IgD-negative memory B cell (primary cell): Measurements from ENCODE around the gene SPRN. TPM values are rescaled to one million over a fixed set of nuclear protein-coding genes. Genes with fewer than 3 reads are reported as not detected.
A peak's percentile ranks its signal among the peaks of the same experiment; 100 is the strongest.
"Not testable (repeated sequence)": the region's sequence is repeated elsewhere in the genome, so short reads cannot be mapped to it uniquely, and the experiment has no call there.

Experiments used
- H3K27ac Mint-ChIP-seq, 3 donors: one replicate each; pipeline ENCODE4 v1.8.0; 2020 to 2022; ENCODE audit warnings: mild to moderate bottlenecking in 3 of 3, mixed read lengths in 3 of 3, moderate library complexity in 1 of 3
- H3K27me3 Mint-ChIP-seq: one replicate; pipeline ENCODE4 v1.8.0; 2021; ENCODE audit warnings: mixed read lengths
- H3K36me3 Mint-ChIP-seq: one replicate; pipeline ENCODE4 v1.8.0; 2020; ENCODE audit warnings: mild to moderate bottlenecking, mixed read lengths
- H3K4me1 Mint-ChIP-seq, 3 donors: one replicate each; pipeline ENCODE4 v1.8.0; 2020 to 2022; ENCODE audit warnings: mixed read lengths in 3 of 3, mild to moderate bottlenecking in 1 of 3
- H3K4me3 Mint-ChIP-seq, 4 donors: one replicate each; pipeline ENCODE4 v1.8.0; 2020 to 2022; ENCODE audit warnings: mild to moderate bottlenecking in 4 of 4, mixed read lengths in 4 of 4, moderate library complexity in 3 of 4
- H3K9me3 Mint-ChIP-seq, 3 donors: one replicate each; pipeline ENCODE4 v1.8.0; 2020 to 2021; ENCODE audit warnings: mixed read lengths in 3 of 3, mild to moderate bottlenecking in 1 of 3
- polyA plus RNA-seq: library from polyadenylated mRNA; unstranded; fragments of 300-500 nt; fragmentation: Illumina TruSeq; gene quantifications from one replicate; pipeline ENCODE4 v1.2.3, GENCODE V29; 2021

SPRN gene
- polyA plus RNA-seq, 1 donor from 2014 or later, result 0.40 TPM

DNA sequence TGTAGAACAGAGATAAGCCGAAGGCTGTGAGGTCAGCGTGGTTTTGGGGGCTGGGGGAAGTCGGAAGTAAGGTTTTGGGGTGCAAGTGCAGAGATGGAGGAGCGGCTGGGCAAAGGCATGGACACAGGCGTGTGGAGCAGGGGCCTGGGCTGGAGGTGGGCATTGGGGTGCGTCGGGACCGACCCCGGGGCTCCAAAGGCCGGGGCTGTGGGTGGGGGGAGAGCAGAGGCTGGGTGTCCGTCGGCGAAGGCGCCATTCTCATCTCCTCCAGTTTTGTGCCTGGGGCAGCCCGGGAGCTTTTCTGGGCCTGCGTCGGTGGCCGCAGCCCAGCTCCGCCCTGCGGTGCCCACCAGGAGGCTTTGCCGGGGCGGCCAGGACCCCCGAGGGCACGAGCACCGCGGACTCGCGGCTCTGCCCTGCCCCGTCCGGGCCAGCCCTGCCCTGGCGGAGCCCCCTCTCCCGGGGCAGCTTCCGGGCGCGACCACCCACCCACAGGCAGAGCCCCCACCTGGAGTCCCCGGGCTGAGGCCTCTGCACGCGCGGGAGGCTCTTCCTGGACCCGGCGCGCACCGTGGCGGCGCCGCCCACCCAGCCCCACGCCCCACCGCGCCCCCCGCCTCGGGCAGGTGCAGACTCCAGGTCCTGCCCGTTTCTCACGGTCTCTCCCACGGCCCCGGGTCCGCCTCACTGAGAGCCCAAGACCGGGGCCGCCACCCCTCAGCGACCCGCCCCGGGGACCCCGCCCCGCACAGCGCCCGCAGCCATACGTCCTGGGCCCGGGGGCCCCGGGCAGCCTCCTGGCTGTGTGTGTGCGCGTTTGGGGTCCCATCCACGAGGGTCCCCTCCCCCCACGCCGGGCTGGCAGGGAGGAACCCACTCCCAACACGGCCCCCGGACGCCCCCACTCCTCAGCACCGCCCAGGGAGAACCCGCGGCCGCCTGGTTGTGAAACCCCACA lies 21.6 kb upstream of the SPRN start:
- H3K27ac Mint-ChIP-seq, result no peak overlapping the region
- peaks cover 4% of the 10 kb centered on the region for H3K27me3 Mint-ChIP-seq
- H3K4me3 Mint-ChIP-seq, result no peak overlapping the region
- peaks cover 0 to 3% (median 0%) of the 10 kb centered on the region in 3 donors for H3K4me1 Mint-ChIP-seq
- H3K9me3 Mint-ChIP-seq, result peaks cover 12 to 25% (median 15%) of the 10 kb centered on the region in 3 donors
- peaks cover 2% of the 10 kb centered on the region for H3K36me3 Mint-ChIP-seq

DNA sequence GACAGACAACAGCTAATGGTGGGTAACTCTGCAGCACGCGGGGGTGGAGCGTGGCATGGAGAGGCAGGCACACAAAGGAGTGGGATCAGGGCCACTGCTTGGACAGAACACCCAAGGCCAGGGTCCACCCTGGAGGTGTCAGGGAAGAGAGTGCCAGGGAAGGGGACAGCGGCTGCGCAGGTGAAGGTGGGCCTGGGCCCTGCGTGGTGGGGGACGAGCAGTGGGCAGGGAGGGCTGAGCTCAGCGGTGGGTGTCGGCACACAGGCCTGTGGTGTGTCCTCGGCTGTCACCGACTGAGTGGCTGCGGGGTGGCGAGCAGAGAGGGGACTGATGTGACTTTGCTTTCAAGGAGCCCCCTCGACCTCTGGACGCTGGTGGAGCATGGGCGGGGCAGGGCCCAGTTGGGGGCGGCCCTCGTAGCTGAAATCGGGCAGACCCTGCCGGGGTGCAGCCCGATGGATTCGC lies 20.9 kb upstream of the SPRN start:
- peaks cover 4% of the 10 kb centered on the region for H3K27me3 Mint-ChIP-seq
- H3K4me1 Mint-ChIP-seq, result peaks cover 0 to 3% (median 0%) of the 10 kb centered on the region in 3 donors
- peaks cover 2% of the 10 kb centered on the region for H3K36me3 Mint-ChIP-seq
- H3K4me3 Mint-ChIP-seq, result peak overlapping the region in 1 of 4 donors; percentile 39
- H3K27ac Mint-ChIP-seq, result peak overlapping the region in 1 of 3 donors; percentile 13
- H3K9me3 Mint-ChIP-seq, result peaks cover 12 to 25% (median 15%) of the 10 kb centered on the region in 3 donors

DNA sequence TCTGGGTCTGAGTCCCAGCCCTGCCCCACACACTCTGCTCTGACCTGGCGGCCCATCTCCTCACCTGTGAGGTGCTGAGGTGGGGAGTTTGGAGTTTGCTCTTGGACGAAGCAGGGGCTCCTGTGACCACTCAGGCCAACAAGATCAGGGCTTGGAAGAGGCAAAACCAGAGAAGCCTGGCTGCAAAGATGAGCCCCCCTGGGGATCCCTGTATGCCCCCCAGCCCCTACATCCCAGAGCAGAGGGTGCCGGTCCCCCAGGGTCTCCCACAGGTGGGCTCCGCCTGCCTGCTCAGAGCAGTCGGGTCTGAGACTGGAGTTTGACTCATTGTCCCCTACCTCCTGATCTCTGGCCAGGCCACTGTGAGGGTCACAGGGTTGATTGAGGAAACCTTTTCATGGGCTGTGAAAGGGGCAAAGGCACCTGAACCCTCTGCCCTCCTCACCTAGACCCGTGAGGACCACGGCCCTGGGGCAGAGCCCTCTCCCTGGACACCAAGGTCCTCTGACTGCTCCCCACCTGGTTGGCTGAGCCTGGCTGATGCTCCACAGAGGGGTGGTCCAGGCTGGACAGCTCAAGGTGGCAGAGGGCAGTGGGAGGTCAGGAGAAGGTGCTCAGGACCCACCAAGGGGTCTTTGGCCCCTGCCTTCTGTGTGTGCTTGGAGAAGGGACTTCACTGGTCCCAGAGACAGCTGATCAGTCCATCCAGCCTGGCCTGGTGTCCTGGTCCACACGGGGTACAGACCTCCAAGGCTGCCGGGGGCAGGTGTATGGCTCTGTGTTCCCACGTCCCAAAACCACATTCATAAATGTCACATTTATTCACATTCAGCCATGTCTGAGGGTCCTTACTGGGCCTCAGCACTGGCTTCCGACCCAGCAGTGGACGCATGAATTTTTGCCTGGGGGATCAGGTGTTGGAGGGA lies 20.2 kb upstream of the SPRN start:
- Mint-ChIP-seq H3K27ac (peak overlapping the region in 1 of 3 donors; percentile 13), H3K36me3 (peaks cover 2% of the 10 kb centered on the region), H3K4me3 (no peak overlapping the region), H3K9me3 (peaks cover 12 to 25% (median 15%) of the 10 kb centered on the region in 3 donors), H3K27me3 (peaks cover 4% of the 10 kb centered on the region), H3K4me1 (peaks cover 0 to 3% (median 0%) of the 10 kb centered on the region in 3 donors)

DNA sequence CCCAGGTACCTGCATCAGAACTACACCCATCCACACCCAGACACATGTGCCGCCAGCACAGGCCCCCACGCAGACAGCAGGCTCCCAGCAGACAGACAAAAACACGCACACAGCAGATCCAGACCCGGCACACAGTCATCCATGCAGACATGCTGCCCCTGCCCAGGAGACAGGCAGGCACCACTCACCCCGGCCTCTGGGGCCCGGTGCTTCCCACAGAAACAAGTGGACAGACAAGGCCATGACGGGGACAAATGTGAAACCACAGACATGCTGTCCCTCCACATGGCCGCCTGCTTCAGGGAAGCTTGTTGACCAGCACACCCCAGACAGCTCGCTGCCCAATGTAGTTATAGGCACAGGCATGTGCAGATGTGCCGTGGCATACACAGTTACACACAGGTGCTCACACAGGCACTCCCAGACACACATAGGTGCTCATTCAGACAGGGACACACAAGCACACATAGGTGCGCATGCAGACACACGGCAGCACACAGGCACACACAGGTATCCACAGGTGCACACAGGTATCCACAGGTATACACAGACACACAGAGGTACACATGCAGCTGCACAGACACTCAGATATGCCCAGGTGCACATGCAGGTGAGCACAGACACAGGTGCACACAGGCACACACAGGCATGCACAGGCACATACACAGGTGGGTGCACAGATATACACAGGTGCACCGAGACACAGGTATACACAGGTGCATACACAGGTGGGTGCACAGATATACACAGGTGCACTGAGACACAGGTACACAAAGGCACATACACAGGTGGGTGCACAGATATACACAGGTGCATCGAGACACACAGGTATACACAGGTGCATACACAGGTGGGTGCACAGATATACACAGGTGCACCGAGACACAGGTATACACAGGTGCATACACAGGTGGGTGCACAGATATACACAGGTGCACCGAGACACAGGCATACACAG lies 18.8 kb upstream of the SPRN start:
- Mint-ChIP-seq H3K36me3 (peaks cover 2% of the 10 kb centered on the region), H3K9me3 (peaks cover 11 to 15% (median 12%) of the 10 kb centered on the region in 3 donors), H3K4me3 (peak overlapping the region in 1 of 4 donors; percentile 63), H3K27me3 (peaks cover 4% of the 10 kb centered on the region), H3K27ac (no peak overlapping the region), H3K4me1 (peaks cover 0 to 7% (median 0%) of the 10 kb centered on the region in 3 donors)

DNA sequence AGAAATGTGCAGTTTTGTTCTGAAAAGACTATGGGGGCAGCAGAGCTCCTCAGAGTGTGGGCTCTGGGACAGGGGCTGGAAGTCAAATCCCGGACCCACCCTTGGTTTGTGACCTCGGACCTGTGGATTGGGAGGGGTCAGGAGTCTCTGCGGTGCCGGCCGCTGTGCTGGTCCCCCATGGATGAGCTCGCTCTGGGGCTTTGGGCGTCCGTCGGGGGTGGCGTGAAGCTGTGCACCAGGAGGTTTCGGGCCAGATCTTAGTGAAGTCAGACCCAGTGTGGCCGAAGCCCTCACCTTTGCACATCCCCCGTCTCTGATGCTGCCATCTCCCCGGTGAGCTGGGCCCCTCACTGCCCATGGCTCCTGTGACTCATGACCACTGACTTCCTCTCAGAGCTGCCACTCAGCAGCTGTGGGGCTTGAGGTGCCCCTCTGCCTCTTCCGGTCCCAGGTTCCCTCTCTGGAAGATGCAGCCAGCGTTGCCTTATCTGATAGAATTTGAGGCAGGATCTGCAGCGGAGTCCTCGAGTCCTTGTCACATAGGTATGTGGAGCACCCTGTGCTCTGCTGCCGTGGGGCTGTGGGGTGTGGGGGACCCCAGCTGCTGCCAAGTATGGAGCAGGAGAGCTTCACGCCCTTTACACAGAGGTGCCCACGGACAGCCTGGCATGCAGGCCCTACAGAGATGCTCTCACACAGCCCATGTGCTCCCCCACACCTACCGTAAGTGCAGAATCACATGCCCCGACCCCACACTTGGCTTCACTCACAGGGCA lies 18.0 kb upstream of the SPRN start:
- Mint-ChIP-seq H3K36me3 (peaks cover 2% of the 10 kb centered on the region), H3K27me3 (no peaks in the 10 kb centered on the region), H3K4me1 (peaks cover 0 to 7% (median 0%) of the 10 kb centered on the region in 3 donors), H3K27ac (no peak overlapping the region), H3K9me3 (peaks cover 3 to 8% (median 4%) of the 10 kb centered on the region in 3 donors), H3K4me3 (peak overlapping the region in 1 of 4 donors; percentile 82)

DNA sequence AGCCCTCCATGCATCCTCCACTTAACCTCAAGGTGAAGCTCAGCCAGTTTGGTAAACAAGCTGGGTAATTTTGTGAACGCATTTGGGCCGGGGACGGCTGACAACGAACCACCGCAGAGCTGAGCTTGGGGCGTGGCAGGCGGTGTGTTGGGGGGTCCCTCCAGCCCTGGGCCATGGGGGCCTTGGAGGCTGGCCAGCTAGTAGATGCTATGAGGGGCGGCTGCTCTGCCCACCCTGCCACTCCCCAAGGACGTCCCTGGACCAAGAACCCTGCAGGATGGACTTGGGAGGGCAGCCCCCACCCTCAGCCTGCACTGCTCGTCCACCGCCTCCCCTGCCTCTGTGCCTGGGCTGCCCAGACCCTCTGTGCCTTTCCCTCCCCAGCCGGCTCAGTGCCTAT lies 17.4 kb upstream of the SPRN start:
- H3K4me3 Mint-ChIP-seq, result peak overlapping the region in 1 of 4 donors; percentile 82

DNA sequence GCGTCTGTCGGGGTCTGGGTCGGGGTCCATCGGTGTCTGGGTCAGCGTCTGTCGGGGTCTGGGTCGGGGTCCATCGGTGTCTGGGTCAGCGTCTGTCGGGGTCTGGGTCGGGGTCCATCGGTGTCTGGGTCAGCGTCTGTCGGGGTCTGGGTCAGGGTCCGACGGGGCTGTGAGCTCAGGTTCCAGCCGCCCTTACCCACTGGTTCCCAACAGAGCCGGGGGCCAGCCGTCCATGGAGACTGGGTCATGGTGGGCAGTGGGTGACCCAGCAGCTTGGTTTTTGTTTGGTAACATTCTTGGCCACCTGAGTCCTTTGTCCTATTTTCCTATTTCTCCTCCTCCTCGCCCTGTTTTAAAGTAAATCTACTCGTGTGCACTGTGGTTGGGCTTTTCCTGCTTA lies 16.9 kb upstream of the SPRN start:
- not testable (repeated sequence) for H3K36me3 Mint-ChIP-seq, H3K9me3 Mint-ChIP-seq, H3K27me3 Mint-ChIP-seq, H3K4me1 Mint-ChIP-seq, H3K27ac Mint-ChIP-seq
- peak overlapping the region in 1 of 4 donors; percentile 60 for H3K4me3 Mint-ChIP-seq

More for the DNA sequence above, 17.4 kb upstream of the SPRN start:
- Mint-ChIP-seq H3K4me1 (peaks cover 0 to 7% (median 0%) of the 10 kb centered on the region in 3 donors), H3K36me3 (peaks cover 1% of the 10 kb centered on the region), H3K27ac (no peak overlapping the region), H3K9me3 (peaks cover 3 to 6% (median 3%) of the 10 kb centered on the region in 3 donors), H3K27me3 (peaks cover under 1% of the 10 kb centered on the region)

DNA sequence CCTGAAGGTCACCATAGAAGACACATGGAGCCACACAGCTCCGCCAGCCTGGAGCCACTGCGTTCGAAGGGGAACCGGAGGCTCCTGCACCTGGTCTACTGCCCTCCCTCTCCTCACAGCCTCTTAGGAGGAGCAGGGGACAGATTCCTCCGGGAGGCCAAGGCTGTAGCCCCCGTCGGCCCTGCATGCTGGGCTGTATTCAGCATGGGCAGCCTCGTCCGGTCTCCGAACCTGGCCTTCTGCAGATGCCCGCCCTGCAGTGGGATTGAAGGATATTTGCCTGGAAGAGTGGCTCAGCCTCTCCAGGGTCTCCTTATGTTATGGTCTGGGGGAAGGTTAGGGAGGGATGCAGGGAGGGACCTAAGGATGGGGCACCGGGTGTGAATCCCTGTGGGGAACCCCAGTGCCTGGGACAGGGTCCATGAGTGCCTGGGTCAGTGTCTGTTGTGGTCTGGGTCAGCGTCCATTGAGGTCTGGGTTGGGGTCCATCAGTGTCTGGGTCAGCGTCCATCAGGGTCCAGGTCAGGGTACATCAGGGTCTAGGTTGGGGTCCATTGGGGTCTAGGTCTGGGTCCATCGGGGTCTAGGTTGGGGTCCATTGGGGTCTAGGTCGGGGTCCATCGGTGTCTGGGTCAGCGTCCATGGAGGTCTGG lies 16.3 kb upstream of the SPRN start:
- peaks cover 0 to 7% (median 0%) of the 10 kb centered on the region in 3 donors for H3K4me1 Mint-ChIP-seq
- peaks cover 6% of the 10 kb centered on the region for H3K27me3 Mint-ChIP-seq
- H3K36me3 Mint-ChIP-seq, result no peaks in the 10 kb centered on the region
- H3K9me3 Mint-ChIP-seq, result peaks cover 0 to 6% (median 0%) of the 10 kb centered on the region in 3 donors
- no peak overlapping the region for H3K27ac Mint-ChIP-seq
- no peak overlapping the region for H3K4me3 Mint-ChIP-seq

DNA sequence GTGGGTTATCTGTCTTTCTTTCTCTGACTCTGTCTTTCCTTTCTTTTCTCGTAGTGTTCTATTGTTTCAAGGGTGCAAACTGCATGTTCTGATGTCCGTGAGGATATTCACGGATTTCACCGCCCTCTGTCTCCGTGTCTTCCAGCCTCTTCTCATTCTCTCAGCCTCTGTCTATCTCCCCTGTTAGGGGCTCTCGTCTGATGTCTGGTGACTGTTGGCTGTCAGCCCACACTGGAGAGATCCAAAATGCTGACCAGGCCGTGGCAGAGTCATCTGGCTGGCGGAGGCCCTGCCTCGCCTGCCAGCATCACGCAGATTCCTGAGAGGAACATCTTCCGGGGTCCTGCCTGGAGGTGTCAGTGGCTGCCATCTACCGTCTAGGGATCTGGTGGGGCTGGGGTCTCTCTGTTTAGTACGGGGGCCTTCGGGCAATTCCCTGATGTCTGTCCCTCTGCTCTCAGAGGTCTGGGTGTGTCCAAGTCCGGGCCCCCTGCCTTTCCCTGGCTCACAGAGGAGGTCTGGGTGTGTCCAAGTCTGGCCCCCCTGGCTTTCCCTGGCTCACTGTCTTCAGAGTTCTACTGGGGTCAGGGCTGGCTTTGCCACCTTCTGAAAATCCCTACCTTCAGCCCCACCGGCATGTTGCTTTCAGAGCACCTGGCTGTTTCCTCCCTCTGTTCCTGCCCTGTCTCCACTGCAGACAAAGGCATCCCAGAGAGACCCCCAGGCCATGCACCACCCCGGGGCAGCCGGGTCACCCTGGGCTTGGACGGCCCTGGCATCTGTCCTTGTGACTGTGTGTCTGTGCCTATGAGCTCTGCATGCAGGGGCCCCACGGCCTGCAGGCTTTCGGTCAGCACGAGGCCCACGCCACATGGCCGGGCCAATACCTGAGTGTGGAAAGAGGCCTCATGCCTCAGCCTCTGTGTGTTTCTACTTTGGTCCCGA lies 15.4 kb upstream of the SPRN start:
- no peaks in the 10 kb centered on the region for H3K36me3 Mint-ChIP-seq
- H3K27me3 Mint-ChIP-seq, result peaks cover 6% of the 10 kb centered on the region
- H3K9me3 Mint-ChIP-seq, result peaks cover 0 to 2% (median 0%) of the 10 kb centered on the region in 3 donors
- peak overlapping the region in 1 of 3 donors; percentile 39 for H3K27ac Mint-ChIP-seq
- peaks cover 0 to 7% (median 0%) of the 10 kb centered on the region in 3 donors for H3K4me1 Mint-ChIP-seq
- no peak overlapping the region for H3K4me3 Mint-ChIP-seq

DNA sequence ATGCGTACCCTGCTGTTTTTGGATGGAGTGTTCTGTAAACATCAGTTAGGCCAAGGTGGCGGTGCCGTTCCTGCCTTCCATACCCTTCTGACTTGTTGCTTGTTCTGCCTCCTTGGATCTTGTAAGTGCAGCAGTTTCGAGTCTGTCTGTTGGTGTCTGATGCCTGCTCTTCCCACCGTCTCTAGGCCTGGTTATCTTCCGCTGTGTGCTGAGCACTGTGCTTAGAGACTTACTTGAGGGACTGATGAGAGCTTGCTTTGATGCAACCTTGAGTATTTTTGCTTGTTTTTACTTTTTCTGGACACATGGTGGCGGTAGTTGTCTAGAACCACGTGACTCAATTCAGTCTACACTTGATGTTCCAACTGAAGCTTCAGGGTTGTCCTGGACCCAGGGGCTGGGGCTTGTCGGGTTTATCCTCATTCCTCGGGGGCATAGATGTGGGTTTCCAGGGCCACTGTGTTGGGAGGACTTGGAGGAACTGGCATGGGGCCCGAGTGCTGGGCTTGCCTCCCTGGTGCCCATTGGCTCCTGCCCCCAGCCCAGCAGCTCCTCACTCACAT lies 14.4 kb upstream of the SPRN start:
- Mint-ChIP-seq H3K36me3 (no peaks in the 10 kb centered on the region), H3K27me3 (peaks cover 6% of the 10 kb centered on the region), H3K9me3 (peaks cover 0 to 2% (median 0%) of the 10 kb centered on the region in 3 donors), H3K4me3 (no peak overlapping the region), H3K4me1 (peaks cover 0 to 7% (median 0%) of the 10 kb centered on the region in 3 donors), H3K27ac (peak overlapping the region in 1 of 3 donors; percentile 50)

DNA sequence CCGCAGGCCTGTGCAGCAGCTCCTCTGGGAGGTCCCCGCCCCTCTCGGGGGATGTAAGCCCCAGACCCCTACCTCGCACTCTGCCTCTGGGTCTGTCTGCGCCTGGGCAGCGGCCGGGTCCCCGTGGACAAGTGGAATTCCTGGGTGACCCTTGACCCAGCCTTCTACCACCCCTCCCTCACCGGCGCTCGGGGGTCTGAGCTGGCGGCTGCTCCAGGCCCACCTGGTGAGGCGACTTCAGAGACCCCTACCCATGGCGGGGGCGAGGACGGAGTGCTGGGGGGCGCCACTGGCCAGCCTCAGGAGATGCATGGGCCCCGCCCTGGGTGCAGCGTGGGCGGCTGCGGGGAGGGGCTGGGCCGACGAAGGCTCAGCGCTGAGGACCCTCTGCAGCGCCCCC lies 8.4 kb upstream of the SPRN start:
- not testable (repeated sequence) for H3K36me3 Mint-ChIP-seq, H3K27me3 Mint-ChIP-seq, H3K27ac Mint-ChIP-seq, H3K9me3 Mint-ChIP-seq, H3K4me3 Mint-ChIP-seq, H3K4me1 Mint-ChIP-seq
